NB4 (cell line): Measurements from ENCODE around the gene TACC2.
A peak's percentile ranks its signal among the peaks of the same experiment; 100 is the strongest.

Experiments
- DNase-seq: peaks from one replicate; pipeline ENCODE4 v3.0.0; 2010; ENCODE audit warnings: low read depth
- H3K4me3 ChIP-seq: one replicate; pipeline ENCODE4 v1.5.1; 2011; ENCODE audit warnings: mild to moderate bottlenecking, low read depth, low read length, moderate library complexity
- MYC ChIP-seq: IDR thresholded peaks from 2 replicates; pipeline ENCODE4 v1.6.1; 2011; ENCODE audit warnings: low read depth, low read length
- POLR2A ChIP-seq: IDR thresholded peaks from 2 replicates; pipeline ENCODE4 v1.6.1; 2011; ENCODE audit warnings: mild to moderate bottlenecking; ENCODE audit not compliant: insufficient read length; ENCODE audit errors: extremely low read depth
- TF ChIP-seq, protein P1 (sequence below): IDR thresholded peaks from 2 replicates; pipeline ENCODE4 v1.6.1; 2011; ENCODE audit warnings: low read depth, low read length
- TF ChIP-seq, protein P2 (sequence below): IDR thresholded peaks from one replicate; pipeline ENCODE4 v1.5.1; 2012; ENCODE audit warnings: low read depth, low read length

TACC2 gene

DNA sequence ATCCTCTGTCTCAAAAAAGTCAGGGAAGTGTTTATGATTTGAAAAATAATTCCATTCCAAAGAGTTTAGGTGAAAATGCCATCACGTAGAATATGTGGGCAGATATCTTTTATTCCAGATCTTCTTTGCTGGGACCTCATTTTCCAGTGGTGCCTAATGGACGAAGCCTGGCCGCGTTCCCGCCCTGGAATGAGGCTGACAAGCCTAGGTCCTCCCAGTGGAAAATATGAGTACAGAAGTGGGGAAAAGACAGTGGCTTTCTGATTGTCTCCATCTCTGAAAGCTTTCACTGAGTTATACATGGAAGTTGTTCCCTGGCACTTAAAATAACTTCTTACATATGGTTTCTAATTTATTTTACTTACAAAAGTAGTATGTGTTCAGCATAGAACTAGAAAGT lies 139.4 kb downstream of the TACC2 start:
- no peak overlapping the region for H3K4me3 ChIP-seq

DNA sequence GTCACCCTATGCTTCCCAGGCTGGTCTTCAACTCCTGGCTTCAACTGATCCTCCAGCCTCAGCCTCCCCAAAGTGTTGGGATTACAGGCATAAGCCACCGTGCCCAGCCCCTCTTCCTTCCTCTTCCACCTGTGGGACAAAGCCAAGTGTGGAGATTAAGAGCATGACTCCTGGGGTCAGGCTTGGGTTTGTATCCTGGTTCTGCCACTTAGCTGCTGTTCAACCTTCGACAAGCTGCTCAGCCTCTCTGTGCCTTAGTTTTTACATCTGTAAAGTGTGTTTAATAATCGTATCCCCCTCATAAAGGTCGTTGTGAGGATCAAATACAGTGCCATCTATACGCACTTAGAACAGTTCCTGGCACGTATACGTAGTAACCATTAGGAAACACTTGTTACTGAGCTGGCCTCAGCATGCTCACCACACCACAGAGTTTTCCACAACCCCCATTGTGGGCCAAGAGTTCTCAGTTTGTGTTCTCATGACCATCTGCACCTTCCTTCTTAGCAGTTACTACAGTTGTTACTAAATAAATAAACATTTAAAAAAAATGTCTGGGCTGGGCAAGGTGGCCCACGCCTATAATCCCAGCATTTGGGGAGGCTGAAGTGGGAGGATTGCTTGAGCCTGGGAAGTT lies 141.6 kb downstream of the TACC2 start:
- TF ChIP-seq, protein P1, sequence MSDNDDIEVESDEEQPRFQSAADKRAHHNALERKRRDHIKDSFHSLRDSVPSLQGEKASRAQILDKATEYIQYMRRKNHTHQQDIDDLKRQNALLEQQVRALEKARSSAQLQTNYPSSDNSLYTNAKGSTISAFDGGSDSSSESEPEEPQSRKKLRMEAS: no peak
- TF ChIP-seq, protein P2, sequence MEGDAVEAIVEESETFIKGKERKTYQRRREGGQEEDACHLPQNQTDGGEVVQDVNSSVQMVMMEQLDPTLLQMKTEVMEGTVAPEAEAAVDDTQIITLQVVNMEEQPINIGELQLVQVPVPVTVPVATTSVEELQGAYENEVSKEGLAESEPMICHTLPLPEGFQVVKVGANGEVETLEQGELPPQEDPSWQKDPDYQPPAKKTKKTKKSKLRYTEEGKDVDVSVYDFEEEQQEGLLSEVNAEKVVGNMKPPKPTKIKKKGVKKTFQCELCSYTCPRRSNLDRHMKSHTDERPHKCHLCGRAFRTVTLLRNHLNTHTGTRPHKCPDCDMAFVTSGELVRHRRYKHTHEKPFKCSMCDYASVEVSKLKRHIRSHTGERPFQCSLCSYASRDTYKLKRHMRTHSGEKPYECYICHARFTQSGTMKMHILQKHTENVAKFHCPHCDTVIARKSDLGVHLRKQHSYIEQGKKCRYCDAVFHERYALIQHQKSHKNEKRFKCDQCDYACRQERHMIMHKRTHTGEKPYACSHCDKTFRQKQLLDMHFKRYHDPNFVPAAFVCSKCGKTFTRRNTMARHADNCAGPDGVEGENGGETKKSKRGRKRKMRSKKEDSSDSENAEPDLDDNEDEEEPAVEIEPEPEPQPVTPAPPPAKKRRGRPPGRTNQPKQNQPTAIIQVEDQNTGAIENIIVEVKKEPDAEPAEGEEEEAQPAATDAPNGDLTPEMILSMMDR: no peak
- no peak for TF ChIP-seq MYC
- no peak for TF ChIP-seq POLR2A

More for the DNA sequence above, 139.4 kb downstream of the TACC2 start:
- TF ChIP-seq MYC (no peak), POLR2A (no peak)
- TF ChIP-seq, protein P2: no peak
- TF ChIP-seq, protein P1: no peak
- no peak for DNase-seq

GRCh38 chr10:122132331-122132755 lies 143.4 kb downstream of the TACC2 start:
- DNase-seq: no peak
- no peak overlapping the region for H3K4me3 ChIP-seq

More for the DNA sequence above, 141.6 kb downstream of the TACC2 start:
- DNase-seq: no peak
- H3K4me3 ChIP-seq: no peak overlapping the region

GRCh38 chr10:122132882-122133565 lies 144.1 kb downstream of the TACC2 start:
- TF ChIP-seq, protein P1: 0 out of 2 replicates have a peak, but pooled peaks have one; percentile 25
- TF ChIP-seq MYC (no peak), POLR2A (no peak)
- TF ChIP-seq, protein P2: no peak
- H3K4me3 ChIP-seq: no peak overlapping the region
- peak; percentile 54 for DNase-seq

More at GRCh38 chr10:122132331-122132755, 143.4 kb downstream of the TACC2 start:
- no peak for TF ChIP-seq MYC
- TF ChIP-seq, protein P2: no peak
- TF ChIP-seq, protein P1: no peak
- no peak for TF ChIP-seq POLR2A

- TF ChIP-seq POLR2A (no peak), MYC (no peak)
- TF ChIP-seq, protein P2: no peak
- TF ChIP-seq, protein P1: no peak
- no peak overlapping the region for H3K4me3 ChIP-seq
- DNase-seq: no peak
Observed at GRCh38 chr10:122135251-122136025, 146.5 kb downstream of the TACC2 start.
